Stimulated activated naive CD8-positive, alpha-beta T cell treated with anti-CD3 and anti-CD28 coated beads, Interleukin-15, Interleukin-2, amounts not matched to agents 100 ng/mL and 50 ng/mL, for 24 hours (primary cell): Measurements from ENCODE around the gene CAPN11.
A peak's percentile ranks its signal among the peaks of the same experiment; 100 is the strongest.
"Not testable (repeated sequence)": the region's sequence is repeated elsewhere in the genome, so short reads cannot be mapped to it uniquely, and the experiment has no call there.

Source experiments
- H3K27ac Mint-ChIP-seq: one replicate; pipeline ENCODE4 v1.8.0; 2021; ENCODE audit warnings: mild to moderate bottlenecking, mixed read lengths
- H3K27me3 Mint-ChIP-seq: one replicate; pipeline ENCODE4 v1.8.0; 2021; ENCODE audit warnings: mixed read lengths
- H3K36me3 Mint-ChIP-seq: one replicate; pipeline ENCODE4 v1.8.0; 2021; ENCODE audit warnings: low read depth, mixed read lengths
- H3K4me1 Mint-ChIP-seq: one replicate; pipeline ENCODE4 v1.8.0; 2021; ENCODE audit warnings: low read depth, mixed read lengths
- H3K4me3 Mint-ChIP-seq: one replicate; pipeline ENCODE4 v1.8.0; 2021; ENCODE audit warnings: mild to moderate bottlenecking, mixed read lengths
- H3K9me3 Mint-ChIP-seq: one replicate; pipeline ENCODE4 v1.8.0; 2021; ENCODE audit warnings: mixed read lengths

The CAPN11 gene

DNA sequence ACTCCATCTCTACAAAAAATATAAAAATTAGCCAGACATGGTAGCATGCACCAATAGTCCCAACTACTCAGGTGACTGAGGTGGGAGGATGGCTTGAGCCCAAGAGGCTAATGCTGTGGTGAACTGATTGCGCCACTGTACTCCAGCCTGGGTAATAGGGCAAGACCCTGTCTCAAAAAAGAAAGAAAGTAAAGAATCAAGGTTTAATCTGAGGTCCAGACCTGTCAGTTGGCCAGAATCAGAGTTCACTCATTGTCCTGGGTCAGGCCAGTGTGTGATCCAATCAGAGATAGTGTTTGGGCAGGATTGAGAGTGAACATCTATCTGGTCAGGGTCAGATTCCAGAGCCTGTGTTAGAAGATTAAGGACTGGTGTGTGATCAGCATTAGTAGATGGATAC is 15.8 kb upstream of the CAPN11 start:
- peaks cover 23% of the 10 kb centered on the region for H3K36me3 Mint-ChIP-seq
- no peak overlapping the region for H3K4me3 Mint-ChIP-seq
- no peaks in the 10 kb centered on the region for H3K4me1 Mint-ChIP-seq
- no peaks in the 10 kb centered on the region for H3K27me3 Mint-ChIP-seq
- no peak overlapping the region for H3K27ac Mint-ChIP-seq
- no peaks in the 10 kb centered on the region for H3K9me3 Mint-ChIP-seq

DNA sequence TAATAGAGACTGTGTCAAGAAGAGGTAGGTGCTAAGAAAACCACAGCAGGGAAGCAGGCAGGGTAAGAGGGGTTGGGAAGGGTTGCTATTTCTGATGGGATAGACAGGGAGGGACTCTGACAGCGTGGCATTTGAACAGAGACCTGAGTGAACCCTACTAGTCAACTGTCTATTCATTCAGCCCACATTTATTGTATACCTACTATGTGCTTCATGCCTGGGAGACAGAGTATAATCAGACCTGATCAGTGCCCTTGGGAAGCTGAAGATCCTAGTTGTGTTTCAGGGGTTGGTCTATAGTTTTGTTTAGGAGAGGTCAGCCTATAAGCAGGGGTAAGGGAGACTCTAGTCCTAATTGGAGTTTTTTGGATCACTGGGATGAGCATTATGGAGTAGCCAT is 14.9 kb upstream of the CAPN11 start:
- peaks cover 25% of the 10 kb centered on the region for H3K36me3 Mint-ChIP-seq
- no peaks in the 10 kb centered on the region for H3K4me1 Mint-ChIP-seq
- H3K27me3 Mint-ChIP-seq: no peaks in the 10 kb centered on the region
- no peak overlapping the region for H3K27ac Mint-ChIP-seq
- no peaks in the 10 kb centered on the region for H3K9me3 Mint-ChIP-seq
- no peak overlapping the region for H3K4me3 Mint-ChIP-seq

DNA sequence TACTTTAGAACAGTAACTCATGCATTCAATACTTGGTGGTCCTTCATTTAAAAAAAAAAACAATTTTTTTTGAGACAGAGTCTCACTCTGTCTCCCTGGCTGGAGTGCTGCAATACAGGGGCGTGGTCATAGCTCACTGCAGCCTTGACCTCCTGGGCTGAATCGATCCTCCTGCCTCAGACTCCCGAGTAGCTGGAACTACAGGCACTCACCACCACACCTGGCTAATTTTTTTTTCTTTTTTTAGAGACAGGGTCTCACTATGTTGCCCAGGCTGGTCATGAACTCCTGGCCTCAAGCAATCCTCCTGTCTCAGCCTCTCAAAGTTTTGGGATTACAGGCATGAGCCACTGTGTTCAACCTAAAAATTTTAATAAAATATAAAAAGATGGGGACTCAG is 14.1 kb upstream of the CAPN11 start:
- H3K36me3 Mint-ChIP-seq: peaks cover 32% of the 10 kb centered on the region
- not testable (repeated sequence) for H3K9me3 Mint-ChIP-seq, H3K4me3 Mint-ChIP-seq, H3K27ac Mint-ChIP-seq, H3K27me3 Mint-ChIP-seq, H3K4me1 Mint-ChIP-seq

DNA sequence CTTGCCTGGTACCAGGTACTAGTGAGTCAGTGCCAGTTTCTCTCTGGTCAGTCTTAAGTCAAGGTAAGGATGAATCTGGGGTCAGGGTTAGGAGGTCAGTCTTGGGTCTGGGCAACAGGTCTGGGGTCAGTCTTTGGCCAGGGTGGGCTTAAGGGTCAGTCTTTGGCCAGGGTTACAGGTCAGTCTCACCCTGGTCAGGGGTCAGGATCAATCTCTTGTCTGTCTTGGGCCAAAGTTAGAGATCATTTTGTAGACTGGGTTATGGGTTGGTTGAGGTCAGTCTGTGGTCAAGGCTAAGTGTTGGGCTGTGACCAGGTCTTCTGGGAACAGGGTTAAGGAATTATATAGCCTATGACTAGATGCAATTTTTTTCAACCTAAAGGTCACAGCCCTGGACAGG is 12.8 kb upstream of the CAPN11 start:
- Mint-ChIP-seq H3K27ac (no peak overlapping the region), H3K27me3 (no peaks in the 10 kb centered on the region), H3K36me3 (peaks cover 24% of the 10 kb centered on the region), H3K9me3 (no peaks in the 10 kb centered on the region), H3K4me1 (peaks cover 3% of the 10 kb centered on the region), H3K4me3 (no peak overlapping the region)

DNA sequence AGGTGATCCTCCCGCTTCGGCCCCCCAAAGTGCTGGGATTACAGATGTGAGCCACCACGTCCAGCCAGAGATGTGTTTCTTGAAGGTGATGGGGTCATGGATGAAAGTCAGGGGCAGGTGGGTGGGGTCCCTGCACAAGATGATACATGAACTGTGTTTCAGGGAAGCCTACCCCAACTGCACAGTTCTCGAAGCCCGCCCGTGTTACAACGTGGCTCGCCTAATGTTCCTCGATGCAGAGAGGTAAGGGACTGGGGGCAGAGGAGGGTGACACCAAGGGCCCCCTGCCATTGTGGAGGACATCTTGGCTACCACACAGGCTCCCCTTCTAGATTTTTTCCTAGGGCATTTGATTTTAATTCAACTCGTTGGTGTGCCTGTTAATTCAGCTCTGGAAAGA is 11.9 kb upstream of the CAPN11 start:
- no peaks in the 10 kb centered on the region for H3K27me3 Mint-ChIP-seq
- peaks cover 16% of the 10 kb centered on the region for H3K36me3 Mint-ChIP-seq
- H3K4me1 Mint-ChIP-seq: peaks cover 12% of the 10 kb centered on the region
- H3K9me3 Mint-ChIP-seq: no peaks in the 10 kb centered on the region
- H3K27ac Mint-ChIP-seq: no peak overlapping the region
- H3K4me3 Mint-ChIP-seq: no peak overlapping the region

DNA sequence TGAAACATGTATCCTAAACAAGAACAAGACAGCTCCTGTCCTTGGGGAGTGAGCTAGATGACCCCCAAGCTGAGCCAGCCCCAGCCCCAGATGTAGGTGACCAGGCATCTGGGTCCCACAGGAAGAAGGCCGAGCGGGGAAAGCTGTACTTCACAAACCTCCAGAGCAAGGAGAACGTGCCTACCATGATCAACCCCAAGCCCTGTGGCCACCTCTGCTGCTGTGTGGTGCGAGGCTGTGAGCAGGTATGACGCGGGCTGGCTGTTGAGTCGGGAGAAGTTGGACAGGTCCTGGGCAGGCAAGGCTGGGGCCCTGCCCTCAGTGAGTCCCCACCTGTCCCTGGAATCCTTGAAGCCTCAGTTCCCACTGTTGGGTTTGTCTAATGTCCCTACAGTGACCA is 11.4 kb upstream of the CAPN11 start:
- Mint-ChIP-seq H3K4me1 (peaks cover 12% of the 10 kb centered on the region), H3K36me3 (peaks cover 16% of the 10 kb centered on the region), H3K9me3 (no peaks in the 10 kb centered on the region), H3K27me3 (no peaks in the 10 kb centered on the region), H3K27ac (no peak overlapping the region), H3K4me3 (no peak overlapping the region)

DNA sequence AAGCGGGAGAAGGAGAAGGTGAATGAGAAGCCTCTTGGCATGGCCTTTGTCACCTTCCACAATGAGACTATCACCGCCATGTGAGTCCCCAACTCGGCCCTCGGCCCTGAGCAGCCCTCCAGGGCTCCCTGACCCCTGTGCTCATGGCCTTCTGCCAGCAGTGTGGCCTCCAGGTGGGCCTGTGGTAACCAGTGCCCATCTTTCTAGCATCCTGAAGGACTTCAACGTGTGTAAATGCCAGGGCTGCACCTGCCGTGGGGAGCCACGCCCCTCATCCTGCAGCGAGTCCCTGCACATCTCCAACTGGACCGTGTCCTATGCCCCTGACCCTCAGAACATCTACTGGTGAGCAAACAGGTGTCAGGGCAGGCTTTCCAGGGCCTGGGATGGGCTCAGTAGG is 10.3 kb upstream of the CAPN11 start:
- Mint-ChIP-seq H3K9me3 (no peaks in the 10 kb centered on the region), H3K27ac (no peak overlapping the region), H3K36me3 (peaks cover 16% of the 10 kb centered on the region), H3K27me3 (no peaks in the 10 kb centered on the region), H3K4me1 (peaks cover 12% of the 10 kb centered on the region), H3K4me3 (no peak overlapping the region)

DNA sequence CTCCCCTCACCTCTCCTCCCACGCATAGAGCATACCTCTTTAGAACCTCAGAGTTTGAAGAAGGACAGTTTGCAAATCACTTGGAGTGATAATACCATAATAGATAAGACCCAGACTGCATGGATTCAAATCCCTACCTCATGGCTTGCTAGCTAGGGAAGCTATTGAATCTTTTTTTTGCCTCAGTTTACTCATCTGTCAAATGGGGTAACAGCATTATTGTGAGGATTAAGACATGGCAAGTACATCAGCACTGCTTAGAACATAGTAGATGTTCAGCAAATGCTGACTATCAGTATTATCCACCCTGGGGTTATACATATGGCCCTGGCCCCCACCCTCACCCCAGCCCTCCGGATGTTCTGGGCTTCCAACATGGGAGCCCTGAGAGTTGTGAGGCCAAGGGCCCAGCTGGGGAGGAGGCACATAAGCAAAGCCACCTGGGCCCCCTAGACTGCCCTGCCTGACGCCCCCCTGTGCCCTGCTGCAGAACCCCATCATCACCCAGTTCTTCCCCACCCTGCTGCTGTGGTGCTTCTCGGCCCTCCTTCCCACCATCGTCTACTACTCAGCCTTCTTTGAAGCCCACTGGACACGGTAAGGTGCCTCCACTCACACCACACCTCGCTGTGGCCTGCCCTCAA is 9.1 kb upstream of the CAPN11 start:
- Mint-ChIP-seq H3K9me3 (no peaks in the 10 kb centered on the region), H3K27me3 (no peaks in the 10 kb centered on the region), H3K4me3 (no peak overlapping the region), H3K36me3 (peaks cover 16% of the 10 kb centered on the region), H3K4me1 (peaks cover 12% of the 10 kb centered on the region), H3K27ac (no peak overlapping the region)

DNA sequence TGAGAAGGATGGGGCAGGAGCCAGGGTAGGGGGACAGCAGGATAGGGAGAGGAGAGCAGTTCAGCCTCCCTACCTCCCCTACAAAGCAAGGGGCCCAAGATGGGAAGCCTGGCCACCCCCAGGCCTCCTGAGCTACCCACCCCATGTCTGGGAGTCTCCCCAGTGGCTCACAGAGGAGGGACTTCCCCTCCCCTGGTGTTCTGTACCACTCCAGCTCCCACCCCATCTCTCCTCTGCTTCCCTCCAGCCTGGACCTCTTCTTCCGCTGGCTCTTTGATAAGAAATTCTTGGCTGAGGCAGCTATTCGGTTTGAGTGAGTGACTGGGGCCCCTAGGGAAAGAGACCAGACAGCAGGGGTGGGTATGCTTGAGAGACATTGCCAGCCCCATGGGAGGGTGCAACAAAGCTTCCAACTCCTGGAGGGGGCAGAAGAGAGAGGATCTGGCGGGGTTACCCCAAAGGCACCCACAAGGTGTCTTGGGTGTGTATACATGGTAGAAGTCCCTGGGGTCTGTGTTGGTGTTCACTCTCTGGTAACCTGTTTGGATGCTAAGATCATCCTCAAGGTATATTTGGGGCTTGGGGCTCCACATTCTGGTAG is 8.2 kb upstream of the CAPN11 start:
- Mint-ChIP-seq H3K4me1 (peaks cover 12% of the 10 kb centered on the region), H3K36me3 (peaks cover 16% of the 10 kb centered on the region), H3K9me3 (no peaks in the 10 kb centered on the region), H3K27me3 (no peaks in the 10 kb centered on the region), H3K27ac (no peak overlapping the region), H3K4me3 (no peak overlapping the region)

DNA sequence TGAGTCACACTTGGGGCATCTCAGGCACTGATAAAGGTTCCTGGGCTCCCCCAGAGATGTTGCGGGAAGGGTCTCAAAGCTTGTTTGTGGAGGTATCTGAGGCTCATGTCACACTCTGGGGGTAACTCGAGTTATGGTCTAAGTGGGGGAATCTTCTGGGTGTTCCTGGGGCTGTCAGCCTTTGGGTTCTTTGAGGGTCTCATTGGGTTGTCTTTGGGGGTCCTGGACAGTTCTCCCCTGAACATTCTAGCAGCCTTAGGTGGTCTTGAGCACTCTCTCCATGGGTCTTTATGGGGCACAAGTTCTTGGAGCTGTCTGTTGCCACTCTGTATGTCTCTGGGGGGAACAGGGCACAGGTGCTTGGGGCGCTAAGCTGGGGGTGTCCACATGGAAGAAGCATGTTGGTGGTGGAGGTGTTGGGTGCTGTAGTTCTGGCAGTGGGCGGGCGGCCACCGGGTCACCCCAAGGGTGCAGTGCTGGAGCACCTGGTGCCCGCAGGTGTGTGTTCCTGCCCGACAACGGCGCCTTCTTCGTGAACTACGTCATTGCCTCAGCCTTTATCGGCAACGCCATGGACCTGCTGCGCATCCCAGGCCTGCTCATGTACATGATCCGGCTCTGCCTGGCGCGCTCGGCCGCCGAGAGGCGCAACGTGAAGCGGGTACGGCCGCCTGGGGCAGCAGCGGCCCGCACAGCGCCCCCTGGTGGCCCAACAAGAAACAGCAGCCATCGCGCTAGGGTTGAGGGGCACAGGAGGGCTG is 7.1 kb upstream of the CAPN11 start:
- H3K27ac Mint-ChIP-seq: peak overlapping the region; percentile 26
- H3K4me3 Mint-ChIP-seq: no peak overlapping the region
- H3K27me3 Mint-ChIP-seq: no peaks in the 10 kb centered on the region
- H3K9me3 Mint-ChIP-seq: no peaks in the 10 kb centered on the region
- H3K4me1 Mint-ChIP-seq: peaks cover 12% of the 10 kb centered on the region
- peaks cover 9% of the 10 kb centered on the region for H3K36me3 Mint-ChIP-seq

DNA sequence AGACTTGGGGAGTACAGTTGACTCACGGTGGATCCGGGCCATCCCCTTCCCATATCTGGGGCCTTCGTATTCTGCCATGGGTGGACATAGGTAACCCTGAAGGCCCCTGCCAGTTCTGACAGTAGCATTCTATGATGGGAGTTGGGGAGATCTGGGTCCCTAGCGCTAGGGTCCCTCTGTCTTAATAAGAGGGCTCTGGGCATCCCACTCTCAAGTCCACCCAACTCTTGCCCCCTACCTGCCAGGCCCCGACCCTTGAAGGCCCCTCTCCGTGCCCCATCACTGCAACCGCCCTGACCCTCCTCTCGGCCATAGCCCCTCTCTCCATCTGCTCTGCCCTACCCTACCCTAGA is 6.5 kb upstream of the CAPN11 start:
- Mint-ChIP-seq H3K4me3 (no peak overlapping the region), H3K4me1 (peaks cover 12% of the 10 kb centered on the region), H3K9me3 (no peaks in the 10 kb centered on the region), H3K27me3 (no peaks in the 10 kb centered on the region), H3K27ac (no peak overlapping the region), H3K36me3 (peaks cover 9% of the 10 kb centered on the region)

DNA sequence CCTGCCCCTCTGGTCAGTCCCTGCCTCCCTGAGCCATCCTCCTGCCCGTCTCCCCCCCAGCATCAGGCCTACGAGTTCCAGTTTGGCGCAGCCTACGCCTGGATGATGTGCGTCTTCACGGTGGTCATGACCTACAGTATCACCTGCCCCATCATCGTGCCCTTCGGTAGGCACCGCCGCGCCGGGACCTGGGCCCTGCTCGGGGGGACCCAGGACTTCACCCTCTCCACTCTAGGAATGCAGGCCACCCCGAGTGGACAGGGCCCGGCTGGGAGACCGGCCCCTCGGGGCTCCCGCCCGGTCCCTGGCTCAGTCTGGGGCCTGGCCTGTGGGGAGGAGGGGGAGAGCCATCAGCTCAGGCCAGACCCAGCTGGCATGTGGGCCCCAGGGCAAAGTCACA is 6.1 kb upstream of the CAPN11 start:
- H3K9me3 Mint-ChIP-seq: no peaks in the 10 kb centered on the region
- peaks cover 12% of the 10 kb centered on the region for H3K4me1 Mint-ChIP-seq

DNA sequence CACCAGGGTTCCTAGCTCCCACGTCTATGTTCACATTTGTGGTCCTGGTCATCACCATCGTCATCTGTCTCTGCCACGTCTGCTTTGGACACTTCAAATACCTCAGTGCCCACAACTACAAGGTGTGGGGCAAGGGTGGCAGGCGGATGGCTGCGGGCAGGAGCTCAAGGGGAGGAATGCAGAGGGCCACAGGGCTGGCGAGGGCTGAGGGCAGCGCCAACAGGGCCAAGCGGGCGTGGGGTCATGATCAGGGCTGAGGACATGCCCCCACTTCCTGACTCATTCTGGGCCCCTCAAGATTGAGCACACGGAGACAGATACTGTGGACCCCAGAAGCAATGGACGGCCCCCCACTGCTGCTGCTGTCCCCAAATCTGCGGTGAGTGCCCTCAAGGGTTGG is 4.6 kb upstream of the CAPN11 start:
- Mint-ChIP-seq H3K27me3 (no peaks in the 10 kb centered on the region), H3K36me3 (peaks cover 3% of the 10 kb centered on the region), H3K9me3 (no peaks in the 10 kb centered on the region), H3K4me1 (peaks cover 12% of the 10 kb centered on the region), H3K4me3 (no peak overlapping the region), H3K27ac (no peak overlapping the region)

More for the DNA sequence above, 6.1 kb upstream of the CAPN11 start:
- no peaks in the 10 kb centered on the region for H3K27me3 Mint-ChIP-seq
- no peak overlapping the region for H3K4me3 Mint-ChIP-seq
- H3K27ac Mint-ChIP-seq: no peak overlapping the region
- H3K36me3 Mint-ChIP-seq: peaks cover 9% of the 10 kb centered on the region

DNA sequence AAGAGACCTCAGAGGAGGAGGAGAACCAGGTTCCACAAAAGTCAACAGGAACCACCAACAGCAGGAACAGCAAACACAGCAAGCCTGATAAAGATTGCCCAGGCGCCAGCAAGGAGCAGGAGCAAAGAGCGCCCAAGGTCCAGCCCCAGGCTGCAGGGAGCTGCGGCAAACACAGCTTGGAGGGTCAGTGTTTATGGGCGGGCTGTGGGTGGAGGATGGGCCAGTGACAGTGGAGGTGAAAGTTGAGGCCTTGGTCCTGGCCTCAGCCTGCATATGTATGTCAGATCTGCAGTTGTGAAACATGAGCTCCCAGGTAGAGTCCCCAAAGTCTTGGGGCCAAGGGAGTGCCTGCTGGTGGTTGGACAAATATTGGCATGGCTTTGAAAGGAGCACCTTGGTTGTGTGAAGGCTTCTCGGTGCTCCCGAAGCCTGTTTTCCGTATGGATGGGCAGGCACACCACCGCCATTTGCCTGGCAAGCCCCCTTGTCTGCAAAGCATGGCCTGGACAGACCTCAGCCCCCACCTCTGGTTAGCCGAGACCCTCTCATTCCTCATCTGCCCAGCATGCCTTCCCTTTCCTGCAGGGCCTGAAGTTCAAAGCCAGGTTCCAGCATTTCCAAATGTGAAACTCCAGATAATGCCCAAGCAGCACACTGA is 2.0 kb upstream of the CAPN11 start:
- no peaks in the 10 kb centered on the region for H3K36me3 Mint-ChIP-seq
- H3K27me3 Mint-ChIP-seq: no peaks in the 10 kb centered on the region
- H3K27ac Mint-ChIP-seq: no peak overlapping the region
- peaks cover 13% of the 10 kb centered on the region for H3K4me1 Mint-ChIP-seq
- H3K9me3 Mint-ChIP-seq: no peaks in the 10 kb centered on the region
- no peak overlapping the region for H3K4me3 Mint-ChIP-seq

DNA sequence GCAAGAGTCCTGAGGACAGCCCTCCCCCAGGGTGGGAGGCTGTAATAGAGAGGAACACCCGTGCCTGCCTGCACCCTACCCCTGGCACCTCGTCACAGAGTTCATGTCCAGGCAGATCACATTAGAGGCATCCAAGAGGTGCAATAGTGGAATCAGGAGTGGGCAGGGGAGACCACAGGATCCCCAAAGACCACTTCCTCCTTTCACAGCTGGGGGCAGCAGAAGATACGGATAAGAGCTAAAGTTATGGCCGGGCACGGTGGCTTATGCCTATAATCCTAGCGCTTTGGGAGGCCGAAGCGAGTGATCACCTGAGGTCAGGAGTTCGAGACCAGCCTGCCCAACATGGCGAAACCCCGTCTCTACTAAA is 1.5 kb upstream of the CAPN11 start:
- H3K4me3 Mint-ChIP-seq: no peak overlapping the region
- H3K9me3 Mint-ChIP-seq: no peaks in the 10 kb centered on the region
- no peaks in the 10 kb centered on the region for H3K27me3 Mint-ChIP-seq
- H3K4me1 Mint-ChIP-seq: peaks cover 17% of the 10 kb centered on the region
- H3K27ac Mint-ChIP-seq: no peak overlapping the region
- H3K36me3 Mint-ChIP-seq: no peaks in the 10 kb centered on the region
